Fibroblast of skin of back (primary cell): ENCODE data around the gene ANAPC5. TPM values are rescaled to one million over a fixed set of nuclear protein-coding genes. Genes with fewer than 3 reads are reported as not detected.
"Not testable (repeated sequence)": the region's sequence is repeated elsewhere in the genome, so short reads cannot be mapped to it uniquely, and the experiment has no call there.

ENCODE experiments used
- DNase-seq: peaks from one replicate; pipeline ENCODE4 v3.0.0-alpha.2; 2013
- polyA plus RNA-seq, 2 experiments: library from polyadenylated mRNA; unstranded; fragments of 120-200 nt; gene quantifications; one replicate each; pipeline ENCODE4 v1.2.1, GENCODE V29; 2013; ENCODE audit not compliant: insufficient read length in 2 of 2

ANAPC5 gene, protein sequence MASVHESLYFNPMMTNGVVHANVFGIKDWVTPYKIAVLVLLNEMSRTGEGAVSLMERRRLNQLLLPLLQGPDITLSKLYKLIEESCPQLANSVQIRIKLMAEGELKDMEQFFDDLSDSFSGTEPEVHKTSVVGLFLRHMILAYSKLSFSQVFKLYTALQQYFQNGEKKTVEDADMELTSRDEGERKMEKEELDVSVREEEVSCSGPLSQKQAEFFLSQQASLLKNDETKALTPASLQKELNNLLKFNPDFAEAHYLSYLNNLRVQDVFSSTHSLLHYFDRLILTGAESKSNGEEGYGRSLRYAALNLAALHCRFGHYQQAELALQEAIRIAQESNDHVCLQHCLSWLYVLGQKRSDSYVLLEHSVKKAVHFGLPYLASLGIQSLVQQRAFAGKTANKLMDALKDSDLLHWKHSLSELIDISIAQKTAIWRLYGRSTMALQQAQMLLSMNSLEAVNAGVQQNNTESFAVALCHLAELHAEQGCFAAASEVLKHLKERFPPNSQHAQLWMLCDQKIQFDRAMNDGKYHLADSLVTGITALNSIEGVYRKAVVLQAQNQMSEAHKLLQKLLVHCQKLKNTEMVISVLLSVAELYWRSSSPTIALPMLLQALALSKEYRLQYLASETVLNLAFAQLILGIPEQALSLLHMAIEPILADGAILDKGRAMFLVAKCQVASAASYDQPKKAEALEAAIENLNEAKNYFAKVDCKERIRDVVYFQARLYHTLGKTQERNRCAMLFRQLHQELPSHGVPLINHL
- 101 TPM for polyA plus RNA-seq (2013, experiment 1 of 2; ENCODE audit: insufficient read length)
- polyA plus RNA-seq (2013, experiment 2 of 2; ENCODE audit: insufficient read length) = 89.0 TPM

DNA sequence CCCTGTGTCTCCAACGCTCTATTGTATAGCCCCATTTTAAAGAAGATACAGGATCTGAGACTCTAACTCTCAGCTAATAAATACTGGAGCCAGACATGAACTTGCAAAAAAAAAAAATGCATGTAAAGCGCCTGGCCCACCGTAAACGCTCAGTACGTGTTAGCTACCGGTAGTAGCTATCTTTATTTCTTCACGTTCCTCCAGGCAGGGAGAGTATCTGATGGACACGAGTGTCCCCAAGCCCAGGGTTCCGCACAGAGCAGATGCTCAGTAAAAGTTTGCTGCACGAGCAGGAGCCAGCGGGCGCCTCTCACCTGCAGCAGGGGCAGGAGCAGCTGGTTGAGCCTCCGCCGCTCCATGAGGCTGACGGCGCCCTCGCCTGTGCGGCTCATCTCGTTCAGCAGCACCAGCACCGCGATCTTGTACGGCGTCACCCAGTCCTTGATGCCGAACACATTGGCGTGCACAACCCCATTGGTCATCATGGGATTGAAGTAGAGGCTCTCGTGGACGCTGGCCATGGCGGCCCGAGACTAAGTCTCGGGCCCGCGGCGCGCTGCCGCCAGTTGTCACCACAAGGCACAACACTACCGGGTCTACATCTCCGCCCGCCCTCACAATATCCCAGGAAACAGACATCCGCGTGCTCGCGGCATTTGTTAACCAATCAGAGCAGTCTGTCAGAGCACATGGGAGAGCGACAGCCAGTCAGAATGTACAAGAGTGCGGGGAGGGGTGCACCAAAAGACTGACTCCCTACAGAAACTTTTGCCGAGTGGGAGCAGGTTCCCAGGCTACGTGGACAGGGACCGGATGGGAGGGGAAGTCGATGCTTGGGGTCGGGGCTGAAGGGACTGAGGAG, at the start of gene ANAPC5:
Gene ANAPC5, minus strand, starts transcription at position 592 of the 862 bp plus-strand sequence. Its CDS starts 71 bp downstream, at position 521.
- DNase-seq = peak; percentile 100

DNA sequence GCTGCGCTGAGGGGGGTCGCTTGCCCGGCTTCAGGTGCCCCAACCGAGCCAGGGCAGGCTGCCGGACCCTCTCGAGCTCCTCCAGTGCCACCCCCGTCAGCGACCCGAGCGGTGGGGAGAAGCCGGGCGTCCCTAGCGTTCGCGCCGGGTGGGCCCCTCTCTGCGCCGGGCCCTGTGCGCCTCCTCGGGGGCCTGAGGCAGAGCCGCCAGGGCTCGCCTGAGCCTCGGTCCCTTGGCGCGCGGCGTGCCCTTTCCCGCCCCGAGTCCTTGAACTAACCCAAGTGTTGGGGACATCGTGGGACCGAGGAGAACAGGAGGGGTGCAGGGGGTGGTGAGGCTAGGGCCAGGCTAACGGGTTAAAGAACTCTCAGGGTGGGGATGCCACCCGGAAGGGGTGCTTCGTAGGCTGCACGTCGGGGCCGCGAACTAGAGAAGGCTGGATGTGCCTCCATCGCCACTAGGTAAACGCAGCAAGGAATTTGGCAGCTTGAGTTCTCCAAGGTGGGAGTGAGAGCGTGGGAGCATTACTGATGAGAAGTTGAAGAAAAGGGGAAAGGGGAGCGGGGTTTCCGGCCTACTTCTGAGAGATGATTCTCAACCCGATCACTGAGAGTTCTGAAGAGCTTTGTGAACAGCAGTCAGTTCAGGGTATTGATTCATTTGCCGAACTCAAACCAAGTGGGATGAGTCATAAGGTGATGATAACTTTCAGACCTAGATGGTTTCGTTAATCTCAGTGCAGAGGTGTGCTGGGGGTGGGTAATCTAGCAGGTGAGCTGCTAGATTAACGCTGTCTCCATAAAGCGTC, 48.3 kb upstream of the ANAPC5 start:
- DNase-seq = peak; percentile 32

DNA sequence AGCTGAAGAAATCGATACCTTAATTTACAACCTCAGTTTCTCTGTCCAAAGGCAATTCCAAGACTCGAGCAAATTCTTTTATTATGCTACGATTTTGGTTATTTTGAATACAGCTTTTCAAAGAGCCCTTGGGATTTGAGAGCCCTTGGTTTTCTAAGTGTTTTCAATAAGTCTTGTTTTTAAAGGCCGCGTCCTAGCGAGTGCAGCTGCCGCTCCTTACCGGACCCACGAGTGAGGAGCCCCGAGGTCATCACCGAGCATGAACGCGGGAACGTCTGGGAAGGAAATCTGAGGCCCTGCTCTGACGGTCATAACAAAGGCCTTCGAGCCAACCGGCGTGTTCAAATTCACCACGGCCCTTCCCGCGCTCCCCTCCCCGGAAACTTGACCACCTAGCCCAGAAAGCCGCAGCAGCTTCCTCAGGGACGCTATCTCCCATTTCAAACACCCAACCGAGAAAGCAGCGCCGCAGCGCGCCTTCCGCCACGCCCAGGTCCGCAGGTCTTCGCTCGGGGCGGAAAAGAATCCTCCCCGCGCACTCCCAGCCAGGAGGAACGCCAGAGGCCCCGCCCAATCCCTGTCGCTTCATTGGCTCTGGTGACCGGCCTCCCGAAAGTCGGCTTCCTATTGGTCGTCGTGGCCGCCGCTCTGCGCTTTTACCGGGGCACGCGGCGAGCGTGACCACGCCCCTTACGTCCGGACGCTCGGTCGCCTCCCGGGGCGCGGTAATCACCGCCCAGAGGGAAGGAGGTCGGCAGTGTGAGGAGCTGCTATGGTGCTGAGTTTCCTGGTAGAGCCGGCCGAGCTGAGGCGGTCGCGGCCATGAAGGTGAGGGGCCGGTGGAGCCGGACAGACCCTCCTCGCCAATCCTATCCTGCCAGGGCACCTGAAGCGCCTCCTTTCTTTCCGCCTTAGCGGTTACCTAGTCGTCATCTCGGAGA, 47.5 kb upstream of the ANAPC5 start, which contains the start of gene RNF34:
Gene RNF34, plus strand, starts transcription at position 728 of the 941 bp plus-strand sequence. Its CDS starts 95 bp downstream, at position 823.
- DNase-seq = peak; percentile 99

DNA sequence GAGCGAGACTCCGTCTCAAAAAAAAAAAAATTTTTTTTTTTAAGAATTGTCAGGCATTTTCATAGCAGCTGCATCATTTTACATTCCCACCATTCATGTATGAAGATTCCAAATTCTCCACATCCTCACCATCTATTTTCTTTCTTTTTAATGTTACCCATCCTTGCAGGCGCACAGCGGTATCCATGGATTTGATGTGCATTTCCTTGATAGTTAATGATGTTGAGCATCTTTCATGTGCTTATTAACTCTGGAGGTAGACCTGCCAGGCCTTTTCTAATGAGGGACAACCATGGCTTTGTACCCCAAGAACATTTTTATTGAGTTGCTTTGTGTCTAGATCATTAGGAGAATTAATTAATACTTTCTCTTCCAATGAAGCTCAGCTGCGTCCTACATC, 46.1 kb upstream of the ANAPC5 start:
- no peak for DNase-seq

DNA sequence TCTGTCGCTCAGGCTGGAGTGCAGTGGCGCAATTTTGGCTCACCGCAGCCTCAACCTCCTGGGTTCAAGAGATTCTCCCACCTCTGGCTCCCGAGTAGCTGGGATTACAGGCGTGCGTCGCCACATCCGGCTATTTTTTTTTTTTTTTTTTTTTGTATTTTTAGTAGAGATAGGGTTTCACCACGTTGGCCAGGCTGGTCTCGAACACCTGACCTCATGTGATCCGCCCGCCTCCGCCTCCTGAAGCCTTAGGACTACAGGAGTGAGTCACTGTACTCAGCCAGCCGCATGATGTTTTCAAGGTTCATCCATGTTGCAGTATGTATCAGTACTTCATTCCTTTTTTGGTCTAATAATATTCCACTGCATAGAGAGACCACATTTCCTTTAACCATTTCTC, 45.3 kb upstream of the ANAPC5 start:
- no peak for DNase-seq

DNA sequence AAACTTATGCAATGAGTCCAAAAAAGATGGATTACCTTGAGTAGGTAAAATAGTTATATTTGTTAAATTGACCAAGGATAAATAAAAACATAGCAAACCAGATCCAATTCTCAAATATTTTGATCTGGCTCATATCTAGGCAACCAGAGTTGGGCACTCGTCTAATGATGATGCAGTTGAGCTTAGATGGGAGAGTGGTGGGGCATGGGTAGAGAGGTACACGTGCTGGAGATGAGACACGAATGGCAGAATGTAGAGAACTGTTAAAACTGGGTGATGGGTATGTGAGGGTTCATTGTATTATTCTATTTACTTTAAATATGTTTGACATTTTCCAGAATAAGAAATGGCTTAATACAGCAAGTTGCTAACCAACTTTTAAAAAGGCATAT, 40.1 kb upstream of the ANAPC5 start:
- no peak for DNase-seq

DNA sequence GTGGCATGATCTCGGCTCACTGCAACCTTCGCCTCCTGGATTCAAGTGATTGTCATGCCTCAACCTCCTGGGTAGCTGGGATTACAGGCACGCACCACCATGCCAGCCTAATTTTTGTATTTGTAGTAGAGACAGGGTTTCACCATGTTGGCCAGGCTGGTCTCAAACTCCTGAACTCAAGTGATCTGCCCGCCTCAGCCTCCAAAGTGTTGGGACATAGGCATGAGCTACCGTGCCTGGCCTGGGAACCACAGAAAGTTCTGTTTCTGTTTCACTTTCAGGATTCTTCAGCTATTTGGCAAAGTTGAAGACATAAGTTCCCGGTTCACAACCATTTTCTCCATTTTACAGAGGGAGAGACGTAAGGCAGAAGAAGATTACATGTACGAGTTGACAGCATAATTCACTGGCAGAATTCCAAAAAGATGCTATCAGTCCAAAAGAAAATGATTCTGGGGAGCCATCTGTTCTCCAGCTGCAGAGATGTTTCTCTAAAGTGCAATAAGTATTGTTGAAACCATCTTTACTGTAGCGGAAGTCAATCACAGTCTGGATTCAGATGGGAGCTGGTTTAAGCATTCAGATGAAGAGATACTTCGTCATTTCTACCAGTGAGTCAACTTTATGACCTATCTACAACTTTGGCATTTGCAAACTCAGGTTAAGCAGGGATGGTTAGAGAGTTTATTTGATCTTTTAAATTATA, 39.6 kb upstream of the ANAPC5 start:
- DNase-seq = peak; percentile 15

DNA sequence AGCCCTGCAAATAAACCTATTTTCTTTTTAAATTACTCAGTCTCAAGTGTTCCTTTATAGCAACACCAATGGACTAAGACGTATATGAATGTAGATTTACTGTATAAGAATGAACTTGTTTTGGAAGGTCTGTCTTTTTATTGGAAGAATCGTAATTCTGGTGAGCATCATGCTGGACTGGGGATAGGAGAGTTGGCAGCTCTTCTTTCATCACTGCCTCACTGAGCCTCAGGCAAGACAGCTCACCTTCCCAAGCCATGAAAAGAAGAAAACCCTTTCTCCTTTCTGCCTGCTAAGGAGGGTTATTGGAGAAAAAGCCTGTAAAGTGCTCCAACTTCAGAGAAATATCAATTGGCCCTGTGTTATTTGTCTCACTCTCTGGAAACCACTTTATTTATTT, 38.6 kb upstream of the ANAPC5 start:
- no peak for DNase-seq

DNA sequence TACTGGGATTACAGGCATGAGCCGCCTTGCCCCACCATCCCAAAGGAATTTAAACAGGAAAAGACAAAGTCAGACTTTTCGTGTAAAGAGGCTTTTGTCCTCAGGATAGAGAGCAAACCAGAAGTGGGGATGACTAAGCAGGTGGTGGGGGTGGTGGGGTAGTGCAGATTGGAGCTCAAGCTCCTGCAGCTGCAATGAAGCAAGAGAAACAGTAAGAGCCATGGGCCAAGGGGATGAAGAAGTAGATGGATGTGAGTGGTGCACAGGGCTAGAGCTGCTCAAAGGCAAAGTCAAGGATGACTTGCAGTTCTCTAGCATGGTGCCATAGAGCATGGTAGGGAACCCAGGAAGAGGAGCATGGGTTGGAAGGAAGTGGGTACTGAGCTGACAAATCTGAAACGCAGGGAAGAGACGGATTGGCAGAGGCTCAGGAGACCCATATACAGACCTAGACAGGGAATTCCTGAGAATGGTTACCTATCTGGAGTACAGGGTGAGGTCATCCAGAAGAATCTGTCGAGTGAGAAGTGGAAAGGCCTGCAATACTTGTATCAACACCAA, 36.3 kb upstream of the ANAPC5 start:
- peak; percentile 73 for DNase-seq

DNA sequence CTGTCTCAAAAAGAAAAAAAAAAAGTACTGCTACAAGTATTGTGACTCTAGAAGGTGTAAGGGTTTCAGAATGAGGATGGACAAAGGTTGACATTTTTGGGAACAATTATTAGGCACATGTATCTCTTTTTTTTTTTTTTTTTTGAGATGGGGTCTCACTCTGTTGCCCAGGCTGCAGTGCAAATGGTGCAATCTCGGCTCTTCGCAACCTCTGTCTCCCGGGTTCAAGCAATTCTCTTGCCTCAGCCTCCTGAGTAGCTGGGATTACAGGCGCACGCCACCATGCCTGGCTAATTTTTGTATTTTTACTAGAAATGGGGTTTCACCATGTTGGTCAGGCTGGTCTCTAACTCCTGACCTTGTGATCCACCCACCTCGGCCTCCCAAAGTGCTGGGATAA, 32.7 kb upstream of the ANAPC5 start:
- DNase-seq = not testable (repeated sequence)

DNA sequence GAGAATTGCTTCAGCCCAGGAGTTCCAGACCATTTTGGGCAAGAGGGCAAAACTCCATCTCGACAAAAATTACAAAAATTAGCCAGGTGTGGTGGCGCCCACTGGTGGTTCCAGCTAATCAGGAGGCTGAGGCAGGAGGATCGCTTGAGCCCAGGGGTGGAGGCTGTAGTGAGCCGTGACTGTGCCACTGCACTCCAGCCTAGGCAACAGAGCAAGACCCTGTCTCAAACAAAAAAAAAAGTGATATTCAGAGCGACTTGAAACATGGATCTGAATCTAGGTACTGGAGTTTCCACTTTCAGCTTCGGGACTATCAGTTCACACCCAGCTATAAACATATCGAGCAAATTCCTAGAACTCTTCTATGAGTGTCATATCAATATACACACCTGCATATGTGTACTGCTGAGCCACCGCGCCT, 31.4 kb upstream of the ANAPC5 start:
- no peak for DNase-seq

DNA sequence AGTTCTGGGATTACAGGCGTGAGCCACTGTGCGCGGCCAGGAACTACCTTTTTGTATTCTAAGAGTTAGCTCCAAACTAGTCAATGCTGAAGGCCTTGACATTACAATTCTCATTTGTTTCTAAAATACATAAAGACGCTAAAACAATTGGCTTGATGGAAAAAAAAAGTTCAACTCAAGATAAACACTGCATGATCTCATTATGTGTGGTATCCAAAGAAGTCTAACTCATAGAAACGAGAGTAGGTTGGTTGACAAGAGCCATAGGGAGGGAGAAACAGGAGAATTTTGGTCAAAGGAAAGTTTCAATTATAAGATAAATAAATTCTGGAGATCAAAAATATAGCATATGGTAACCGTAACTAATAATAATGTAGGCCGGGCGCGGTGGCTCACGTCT, 27.7 kb upstream of the ANAPC5 start:
- DNase-seq = no peak

DNA sequence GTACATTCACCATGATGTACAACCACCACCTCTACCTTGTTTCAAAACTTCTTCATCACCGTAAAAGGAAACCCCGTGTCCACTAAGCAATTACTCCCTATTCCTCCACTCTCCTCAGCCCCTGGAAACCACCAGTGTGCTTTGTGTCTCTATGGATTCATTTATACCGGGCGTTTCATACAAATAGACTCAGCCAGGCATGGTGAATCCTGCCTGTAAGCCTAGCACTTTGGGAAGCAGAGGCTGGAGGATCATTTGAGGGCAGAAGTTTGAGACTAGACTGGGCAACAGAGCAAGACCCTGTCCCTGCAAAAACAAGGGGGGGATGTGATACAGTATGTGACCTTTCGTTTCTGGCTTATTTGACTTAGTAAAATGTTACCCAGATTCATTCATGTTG, 26.5 kb upstream of the ANAPC5 start:
- no peak for DNase-seq

DNA sequence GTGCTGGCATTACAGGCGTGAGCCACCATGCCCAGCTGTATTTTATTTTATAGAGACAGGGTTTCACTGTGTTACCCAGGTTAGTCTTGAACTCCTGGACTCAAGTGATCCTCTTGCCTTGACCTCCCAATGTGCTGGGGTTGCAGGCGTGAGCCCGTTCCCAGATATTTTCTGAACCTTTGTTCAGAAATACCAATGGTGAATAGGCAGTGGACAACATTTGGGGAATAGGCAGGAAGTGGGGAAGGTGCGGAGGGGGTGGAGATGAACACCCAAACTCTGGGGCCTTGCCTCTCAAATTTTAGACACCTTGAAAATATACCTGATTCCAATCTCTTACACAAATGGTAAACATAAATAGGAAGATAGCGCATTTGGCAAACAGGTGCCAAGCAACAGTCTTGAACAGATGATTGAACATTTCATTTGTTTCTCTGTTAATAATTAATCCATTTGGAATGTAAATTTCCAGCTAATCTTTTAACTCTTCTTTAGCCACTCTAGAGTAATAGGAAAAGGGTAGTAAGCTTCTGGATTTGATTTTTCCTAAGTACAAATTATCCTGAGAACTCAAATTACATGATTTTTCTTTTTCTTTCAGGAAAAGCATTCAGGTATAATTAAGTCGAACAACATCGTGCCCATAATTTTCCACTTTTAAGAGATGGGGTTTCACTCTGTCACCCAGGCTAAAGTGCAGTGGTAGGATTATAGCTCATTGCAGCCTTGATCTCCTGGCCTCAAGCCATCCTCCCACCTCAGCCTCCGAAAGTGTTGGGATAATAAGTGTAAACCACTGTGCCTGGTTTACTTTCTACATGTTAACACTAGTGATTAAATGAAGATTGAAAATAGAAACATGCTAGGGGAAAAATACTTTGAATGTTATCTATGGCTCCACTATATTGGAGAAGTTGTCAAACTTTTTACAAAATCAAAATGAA, 24.8 kb upstream of the ANAPC5 start:
- DNase-seq = no peak

DNA sequence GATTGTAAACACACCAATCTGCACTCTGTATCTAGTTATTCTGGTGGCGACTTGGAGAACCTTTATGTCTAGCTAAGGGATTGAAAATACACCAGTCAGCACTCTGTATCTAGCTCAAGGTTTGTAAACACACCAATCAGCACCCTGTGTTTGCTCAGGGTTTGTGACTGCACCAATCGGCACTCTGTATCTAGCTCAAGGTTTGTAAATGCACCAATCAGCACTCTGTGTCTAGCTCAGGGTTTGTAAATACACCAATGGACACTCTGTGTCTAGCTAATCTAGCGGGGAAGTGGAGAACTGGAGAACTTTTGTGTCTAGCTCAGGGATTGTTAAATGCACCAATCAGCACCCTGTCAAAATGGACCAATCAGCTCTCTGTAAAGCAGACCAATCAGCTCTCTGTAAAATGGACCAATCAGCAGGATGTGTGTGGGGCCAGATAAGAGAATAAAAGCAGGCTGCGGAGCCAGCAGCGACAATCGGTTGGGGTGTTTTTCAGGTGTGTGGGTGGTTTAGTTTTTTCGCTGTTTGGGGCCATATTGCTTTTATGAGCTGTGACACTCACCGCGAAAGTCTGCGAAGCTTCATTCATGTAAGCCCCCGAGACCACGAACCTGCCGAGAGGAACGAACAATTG, 22.9 kb upstream of the ANAPC5 start:
- not testable (repeated sequence) for DNase-seq

DNA sequence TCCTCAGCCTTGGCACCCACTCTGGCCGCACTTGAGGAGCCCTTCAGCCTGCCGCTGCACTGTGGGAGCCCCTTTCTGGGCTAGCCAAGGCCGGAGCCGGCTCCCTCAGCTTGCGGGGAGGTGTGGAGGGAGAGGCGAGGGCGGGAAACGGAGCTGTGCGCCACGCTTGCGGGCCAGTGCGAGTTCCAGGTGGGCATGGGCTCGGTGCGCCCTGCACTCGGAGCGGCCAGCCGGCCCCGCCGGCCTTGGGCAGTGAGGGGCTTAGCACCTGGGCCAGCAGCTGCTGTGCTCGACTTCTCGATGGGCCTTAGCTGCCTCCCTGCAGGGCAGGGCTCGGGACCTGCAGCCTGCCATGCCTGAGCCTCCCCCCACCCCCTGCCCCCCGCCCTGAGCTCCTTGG, 22.1 kb upstream of the ANAPC5 start:
- DNase-seq = not testable (repeated sequence)

DNA sequence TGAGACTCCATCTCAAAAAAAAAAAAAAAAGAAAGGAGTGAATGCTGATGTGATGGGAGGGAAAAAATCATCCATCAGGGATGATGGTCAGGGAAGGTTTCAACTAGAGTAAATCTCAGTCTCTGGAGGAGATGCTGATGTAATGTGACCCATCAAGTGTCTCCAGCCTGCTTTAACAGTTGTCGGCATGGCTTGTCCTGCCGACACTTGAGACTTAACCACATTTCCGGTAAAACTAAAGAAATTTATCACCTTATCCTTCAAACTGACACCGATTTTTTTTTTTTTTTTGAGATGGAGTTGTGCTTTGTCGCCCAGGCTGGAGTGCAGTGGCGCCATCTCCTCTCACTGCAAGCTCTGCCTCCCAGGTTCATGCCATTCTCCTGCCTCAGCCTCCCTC, 21.5 kb upstream of the ANAPC5 start:
- DNase-seq = no peak

DNA sequence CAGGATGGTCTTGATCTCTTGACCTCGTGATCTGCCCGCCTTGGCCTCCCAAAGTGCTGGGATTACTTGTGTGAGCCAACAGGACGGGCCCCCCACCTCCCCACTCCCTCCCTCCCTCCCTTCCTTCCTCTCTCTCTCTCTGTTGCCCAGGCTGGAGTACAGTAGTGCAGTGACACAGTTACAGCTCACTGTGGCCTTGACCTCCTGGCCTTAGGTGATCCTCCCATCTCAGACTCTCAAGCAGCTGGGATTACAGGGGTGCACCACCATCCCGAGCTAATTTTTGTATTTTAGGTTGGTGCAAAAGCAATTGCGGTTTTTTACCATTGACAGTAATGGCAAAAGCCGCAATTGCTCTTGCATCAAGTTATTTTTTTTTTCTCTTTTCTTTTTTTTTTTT, 19.2 kb upstream of the ANAPC5 start:
- DNase-seq = no peak
